Activated CD4-positive, alpha-beta T cell treated with anti-CD3 and anti-CD28 coated beads, Interleukin-2, amount 10 ng/mL, durations not matched to agents 7 days and 5 days (primary cell): ENCODE measurements around the gene YIF1B. TPM values are rescaled to one million over a fixed set of nuclear protein-coding genes. Genes with fewer than 3 reads are reported as not detected.

Experiments used
- CTCF ChIA-PET: fragments of 350-600 bp; sonication (Branson Sonifier 250); formaldehyde crosslinking; loops from one replicate; lab custom pipeline; 2021; ENCODE audit warnings: antibody characterized with exemption; lab: Charles Lee
- POLR2A ChIA-PET: fragments of 350-600 bp; sonication (Branson Sonifier 250); formaldehyde crosslinking; loops from one replicate; lab custom pipeline; 2021; ENCODE audit warnings: antibody characterized with exemption; lab: Charles Lee
- DNase-seq: peaks from one replicate; pipeline ENCODE4 v3.0.0-alpha.2; 2020
- H3K27ac Mint-ChIP-seq: one replicate; pipeline ENCODE4 v1.8.0; 2021; ENCODE audit warnings: mild to moderate bottlenecking, moderate library complexity, mixed read lengths
- H3K27me3 Mint-ChIP-seq: one replicate; pipeline ENCODE4 v1.8.0; 2021; ENCODE audit warnings: mixed read lengths
- H3K36me3 Mint-ChIP-seq: one replicate; pipeline ENCODE4 v1.8.0; 2021; ENCODE audit warnings: low read depth, mixed read lengths
- H3K4me1 Mint-ChIP-seq: one replicate; pipeline ENCODE4 v1.8.0; 2021; ENCODE audit warnings: mixed read lengths
- H3K4me3 Mint-ChIP-seq: one replicate; pipeline ENCODE4 v1.8.0; 2021; ENCODE audit warnings: mild to moderate bottlenecking, moderate library complexity, mixed read lengths
- H3K9me3 Mint-ChIP-seq: one replicate; pipeline ENCODE4 v1.8.0; 2021; ENCODE audit warnings: mixed read lengths
- total RNA-seq, 2 experiments: library from RNA; stranded (reverse); gene quantifications; one replicate each; pipeline ENCODE4 v1.2.3, GENCODE V29; 2021

Gene YIF1B
- total RNA-seq, 2 experiments from 2014 or later = 63.1 to 72.4 TPM

DNA sequence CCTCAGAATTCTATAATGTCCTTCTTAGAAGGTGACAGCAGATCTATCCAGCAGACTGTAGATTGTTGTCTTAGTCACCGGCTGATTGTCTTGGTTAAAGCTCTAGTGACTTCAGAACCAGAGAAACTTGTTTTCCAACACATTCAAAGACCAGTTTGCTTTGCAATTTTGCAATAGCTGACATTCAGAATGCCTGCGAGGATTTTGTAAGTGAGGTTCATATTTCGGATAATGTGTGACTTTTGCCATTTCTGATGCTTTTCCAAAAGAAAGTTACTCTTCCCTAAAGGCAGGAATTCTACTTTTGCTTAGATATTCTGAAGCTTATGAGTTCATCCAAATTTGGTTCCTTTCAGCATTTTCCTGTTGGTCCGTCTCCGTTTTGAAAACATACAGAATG is 38.2 kb downstream of the YIF1B start:
- Mint-ChIP-seq H3K9me3 (no peaks in the 10 kb centered on the region), H3K27ac (no peak overlapping the region), H3K27me3 (no peaks in the 10 kb centered on the region), H3K36me3 (no peaks in the 10 kb centered on the region), H3K4me3 (no peak overlapping the region), H3K4me1 (peaks cover 10% of the 10 kb centered on the region)
- CTCF ChIA-PET = interaction anchor here (4.2 kb wide), 1 partner anchor 13 kb away, joined by 19 read pairs; the partner anchor contains the start of gene SPINT2
- POLR2A ChIA-PET = no interaction called here
- no peak for DNase-seq

- ChIA-PET CTCF (interaction anchor here (4.2 kb wide), 1 partner anchor 12 kb away, joined by 19 read pairs; the partner anchor contains the start of gene SPINT2), POLR2A (no interaction called here)
- Mint-ChIP-seq H3K4me1 (peaks cover 5% of the 10 kb centered on the region), H3K9me3 (no peaks in the 10 kb centered on the region), H3K27ac (no peak overlapping the region), H3K36me3 (no peaks in the 10 kb centered on the region), H3K4me3 (no peak overlapping the region), H3K27me3 (no peaks in the 10 kb centered on the region)
- DNase-seq = no peak
Measured at GRCh38 chr19:38276942-38277517, 38.7 kb downstream of the YIF1B start.

DNA sequence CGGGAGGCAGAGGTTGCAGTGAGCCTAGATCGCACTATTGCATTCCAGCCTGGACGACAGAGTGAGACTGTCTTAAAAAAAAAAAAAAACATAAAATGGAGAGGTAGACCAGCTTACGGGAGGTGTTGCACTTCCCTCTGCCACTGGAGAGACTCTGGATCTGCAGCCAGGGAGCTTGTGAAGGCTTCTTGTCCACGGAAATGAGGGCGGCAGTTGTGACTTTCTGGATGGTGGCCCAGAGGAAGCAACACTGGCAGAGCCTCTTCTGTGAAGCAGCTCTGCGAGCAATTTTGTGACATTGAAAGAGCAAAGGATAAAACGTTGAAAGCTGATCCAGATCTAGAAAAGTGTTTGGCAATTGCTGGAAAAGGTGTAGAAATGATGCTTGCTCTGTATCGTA is 41.0 kb downstream of the YIF1B start:
- POLR2A ChIA-PET = interaction anchor here (0.6 kb wide), 1 partner anchor 9 kb away, joined by 3 read pairs; no protein-coding TSS in a partner anchor
- Mint-ChIP-seq H3K9me3 (no peaks in the 10 kb centered on the region), H3K27ac (no peak overlapping the region), H3K36me3 (no peaks in the 10 kb centered on the region), H3K27me3 (no peaks in the 10 kb centered on the region), H3K4me1 (no peaks in the 10 kb centered on the region), H3K4me3 (no peak overlapping the region)
- CTCF ChIA-PET = interaction anchor here (1.3 to 4.2 kb wide), 2 partner anchors 10 to 120 kb away, joined by 3 to 19 read pairs; partner anchors contain the start of gene SPINT2
- no peak for DNase-seq

GRCh38 chr19:38273499-38273898 is 42.2 kb downstream of the YIF1B start:
- no peak for DNase-seq
- ChIA-PET CTCF (interaction anchor here (1.3 kb wide), 1 partner anchor 121 kb away, joined by 3 read pairs; no protein-coding TSS in a partner anchor), POLR2A (no interaction called here)
- H3K9me3 Mint-ChIP-seq = no peaks in the 10 kb centered on the region
- H3K36me3 Mint-ChIP-seq = no peaks in the 10 kb centered on the region
- H3K27me3 Mint-ChIP-seq = no peaks in the 10 kb centered on the region
- H3K27ac Mint-ChIP-seq = no peak overlapping the region
- H3K4me1 Mint-ChIP-seq = no peaks in the 10 kb centered on the region
- no peak overlapping the region for H3K4me3 Mint-ChIP-seq

DNA sequence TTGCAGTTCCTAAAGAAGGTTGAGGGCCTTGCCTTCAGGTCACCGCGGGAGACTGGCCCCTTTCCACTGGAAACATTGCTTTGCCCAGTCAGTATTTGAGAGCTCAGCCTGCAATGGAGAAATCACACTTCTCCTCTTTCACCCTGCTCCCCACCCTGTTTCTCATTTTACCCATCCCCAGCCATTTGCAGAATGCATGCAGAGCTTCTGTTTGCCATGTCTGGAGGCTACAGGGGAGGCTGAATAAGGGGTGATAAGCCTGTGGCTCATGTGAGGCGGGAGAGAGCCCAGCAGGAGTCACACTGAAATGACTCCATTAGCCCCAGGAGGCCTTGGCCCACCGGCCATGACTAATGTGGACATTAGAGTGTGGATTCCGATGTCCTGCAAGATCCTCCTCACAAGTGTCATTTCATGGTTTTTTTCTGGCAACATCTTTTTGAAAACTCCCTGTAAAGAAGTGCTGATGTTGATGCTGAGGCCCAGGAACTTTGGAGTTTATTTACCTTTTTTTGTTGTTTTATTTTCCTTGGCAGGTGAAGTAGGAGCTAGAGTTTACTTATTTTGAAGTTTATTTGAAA is 45.1 kb downstream of the YIF1B start:
- no peaks in the 10 kb centered on the region for H3K27me3 Mint-ChIP-seq
- ChIA-PET CTCF (interaction anchor here (1.0 kb wide), 1 partner anchor 10 kb away, joined by 3 read pairs; no protein-coding TSS in a partner anchor), POLR2A (no interaction called here)
- H3K4me3 Mint-ChIP-seq = no peak overlapping the region
- no peak for DNase-seq
- H3K36me3 Mint-ChIP-seq = no peaks in the 10 kb centered on the region
- peaks cover 6% of the 10 kb centered on the region for H3K4me1 Mint-ChIP-seq
- H3K9me3 Mint-ChIP-seq = no peaks in the 10 kb centered on the region
- H3K27ac Mint-ChIP-seq = no peak overlapping the region

DNA sequence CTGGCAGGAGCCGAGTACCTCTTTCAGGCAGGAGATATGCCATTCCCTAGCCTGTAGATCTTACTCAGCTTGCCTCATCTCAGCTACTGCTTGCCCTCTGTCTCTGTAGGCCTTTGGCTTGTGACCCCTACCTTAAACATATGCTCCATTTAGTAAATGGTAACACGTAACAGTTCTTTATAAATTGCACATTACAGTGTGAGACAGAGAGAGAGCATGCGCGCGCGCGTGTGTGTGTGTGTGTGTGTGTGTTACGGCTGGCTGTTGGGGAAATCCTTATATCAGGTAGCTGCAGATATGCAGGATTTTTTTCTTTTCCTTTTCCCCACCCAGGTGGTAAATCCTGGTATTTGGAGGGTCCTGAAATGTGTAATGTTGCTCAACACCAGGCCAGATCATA is 47.2 kb downstream of the YIF1B start:
- DNase-seq = no peak
- Mint-ChIP-seq H3K27ac (no peak overlapping the region), H3K4me3 (no peak overlapping the region), H3K9me3 (no peaks in the 10 kb centered on the region), H3K27me3 (peaks cover 1% of the 10 kb centered on the region), H3K4me1 (peaks cover 21% of the 10 kb centered on the region), H3K36me3 (no peaks in the 10 kb centered on the region)
- CTCF ChIA-PET = interaction anchor here (1.0 kb wide), 1 partner anchor 79 kb away, joined by 3 read pairs; no protein-coding TSS in a partner anchor
- POLR2A ChIA-PET = no interaction called here

GRCh38 chr19:38267761-38268483 is 47.8 kb downstream of the YIF1B start:
- Mint-ChIP-seq H3K36me3 (no peaks in the 10 kb centered on the region), H3K9me3 (no peaks in the 10 kb centered on the region), H3K27ac (no peak overlapping the region), H3K4me1 (peaks cover 23% of the 10 kb centered on the region), H3K4me3 (no peak overlapping the region), H3K27me3 (peaks cover 1% of the 10 kb centered on the region)
- DNase-seq = no peak
- POLR2A ChIA-PET = no interaction called here
- CTCF ChIA-PET = interaction anchor here (0.5 to 1.0 kb wide), 3 partner anchors 15 to 80 kb away, joined by 3 read pairs; no protein-coding TSS in a partner anchor

DNA sequence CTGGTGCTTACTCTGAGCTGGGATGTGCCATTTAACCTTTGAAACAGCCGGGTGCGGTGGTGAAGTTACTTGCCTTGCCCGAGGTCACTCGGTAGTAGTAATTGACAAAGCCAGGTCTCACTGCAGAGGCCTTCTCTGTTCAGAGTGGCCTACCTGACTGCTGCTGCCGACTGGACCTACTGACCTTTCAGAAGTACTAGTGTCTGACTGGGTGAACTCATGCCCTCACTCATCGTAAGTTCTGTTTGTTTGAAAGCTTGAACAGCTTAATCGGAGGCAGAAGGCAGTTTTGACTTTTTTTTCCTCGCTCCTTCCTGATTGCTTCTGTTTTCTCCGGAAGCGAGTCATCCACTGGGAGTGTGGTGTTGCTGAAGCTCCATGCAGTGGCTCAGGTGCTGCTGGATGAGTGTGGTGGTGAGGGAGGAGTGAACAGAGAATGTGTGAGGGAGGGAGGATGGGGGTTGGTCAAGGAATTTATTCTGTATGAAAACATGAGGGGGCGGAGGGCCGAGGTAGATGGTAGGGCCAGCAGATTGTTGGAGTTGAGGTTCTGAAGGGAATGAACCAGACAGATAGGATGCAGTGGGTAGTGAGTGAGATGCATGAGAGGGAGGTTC is 48.7 kb downstream of the YIF1B start:
- POLR2A ChIA-PET = no interaction called here
- CTCF ChIA-PET = interaction anchor here (0.9 to 1.3 kb wide), 3 partner anchors 17 to 52 kb away, joined by 3 to 4 read pairs (median 3); no protein-coding TSS in a partner anchor
- H3K27me3 Mint-ChIP-seq = peaks cover 1% of the 10 kb centered on the region
- H3K4me3 Mint-ChIP-seq = no peak overlapping the region
- peaks cover 23% of the 10 kb centered on the region for H3K4me1 Mint-ChIP-seq
- H3K27ac Mint-ChIP-seq = no peak overlapping the region
- no peaks in the 10 kb centered on the region for H3K36me3 Mint-ChIP-seq
- no peaks in the 10 kb centered on the region for H3K9me3 Mint-ChIP-seq
- no peak for DNase-seq

DNA sequence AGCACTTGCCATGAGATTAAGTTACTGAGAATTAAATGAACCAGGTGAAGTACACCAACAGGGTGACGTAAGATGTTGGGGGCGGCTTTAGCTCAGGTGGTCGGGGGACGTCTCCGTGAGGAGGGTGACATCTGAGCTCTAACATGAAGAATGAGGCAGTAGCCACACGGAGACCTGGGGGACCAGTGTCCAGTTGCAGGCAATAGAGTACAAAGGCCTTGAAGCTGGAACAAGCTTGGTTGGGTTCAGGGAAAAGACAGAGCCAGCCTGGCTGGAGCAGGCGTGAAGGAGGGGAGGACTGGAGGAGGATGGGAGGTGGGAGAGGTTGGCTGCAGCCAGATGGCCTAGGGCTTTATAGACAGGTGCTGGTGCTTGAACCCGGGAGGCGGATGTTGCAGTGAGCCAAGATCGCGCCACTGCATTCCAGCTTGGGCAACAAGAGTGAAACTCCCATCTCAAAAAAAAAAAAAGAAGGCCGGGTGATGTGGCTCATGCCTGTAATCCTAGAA is 49.8 kb downstream of the YIF1B start:
- Mint-ChIP-seq H3K4me1 (peaks cover 23% of the 10 kb centered on the region), H3K36me3 (no peaks in the 10 kb centered on the region), H3K27me3 (peaks cover 1% of the 10 kb centered on the region), H3K4me3 (no peak overlapping the region), H3K27ac (peak overlapping the region; percentile 66), H3K9me3 (no peaks in the 10 kb centered on the region)
- CTCF ChIA-PET = interaction anchor here (0.6 to 3.3 kb wide), 11 partner anchors 10 to 137 kb away, joined by 3 to 19 read pairs (median 3); partner anchors contain the start of genes CATSPERG and FAM98C
- POLR2A ChIA-PET = interaction anchor here (0.5 to 0.6 kb wide), 2 partner anchors 9 to 578 kb away, joined by 3 to 5 read pairs; no protein-coding TSS in a partner anchor
- DNase-seq = no peak

DNA sequence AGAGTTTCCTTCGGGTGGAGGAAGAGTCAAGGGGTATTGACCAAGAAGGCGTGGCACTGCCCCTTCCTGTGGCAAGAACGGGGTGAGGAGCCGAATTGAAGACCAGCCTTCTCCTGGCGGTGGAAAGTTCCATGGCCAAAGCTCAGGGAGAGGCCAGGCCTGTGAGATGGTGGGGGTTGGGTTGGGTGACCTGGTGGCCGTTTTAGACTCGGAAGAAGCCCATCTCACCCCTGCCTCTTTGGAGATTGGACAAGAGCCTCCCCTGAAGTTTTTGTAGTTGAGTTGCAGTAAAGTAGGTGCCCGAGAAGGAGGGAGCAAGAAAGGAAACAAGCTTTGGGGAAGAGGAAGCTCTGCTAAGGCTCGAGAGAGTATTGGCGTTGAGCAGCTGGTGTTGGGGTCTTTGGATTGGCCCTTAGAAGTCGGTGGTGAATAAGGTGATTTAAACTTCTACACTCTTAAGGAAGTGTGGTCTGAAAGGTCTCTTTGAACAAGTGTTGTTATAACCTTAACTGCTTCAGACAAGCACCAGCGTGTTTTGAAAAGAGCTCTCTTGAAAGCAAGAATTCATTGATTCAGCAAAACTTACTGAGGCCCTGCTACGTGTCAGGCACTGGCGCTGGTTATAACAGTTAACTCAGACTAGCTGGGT is 50.4 kb downstream of the YIF1B start:
- CTCF ChIA-PET = interaction anchor here (0.6 to 3.3 kb wide), 9 partner anchors 11 to 137 kb away, joined by 3 to 19 read pairs (median 3); partner anchors contain the start of genes CATSPERG and FAM98C
- peaks cover 23% of the 10 kb centered on the region for H3K4me1 Mint-ChIP-seq
- peak overlapping the region; percentile 66 for H3K27ac Mint-ChIP-seq

DNA sequence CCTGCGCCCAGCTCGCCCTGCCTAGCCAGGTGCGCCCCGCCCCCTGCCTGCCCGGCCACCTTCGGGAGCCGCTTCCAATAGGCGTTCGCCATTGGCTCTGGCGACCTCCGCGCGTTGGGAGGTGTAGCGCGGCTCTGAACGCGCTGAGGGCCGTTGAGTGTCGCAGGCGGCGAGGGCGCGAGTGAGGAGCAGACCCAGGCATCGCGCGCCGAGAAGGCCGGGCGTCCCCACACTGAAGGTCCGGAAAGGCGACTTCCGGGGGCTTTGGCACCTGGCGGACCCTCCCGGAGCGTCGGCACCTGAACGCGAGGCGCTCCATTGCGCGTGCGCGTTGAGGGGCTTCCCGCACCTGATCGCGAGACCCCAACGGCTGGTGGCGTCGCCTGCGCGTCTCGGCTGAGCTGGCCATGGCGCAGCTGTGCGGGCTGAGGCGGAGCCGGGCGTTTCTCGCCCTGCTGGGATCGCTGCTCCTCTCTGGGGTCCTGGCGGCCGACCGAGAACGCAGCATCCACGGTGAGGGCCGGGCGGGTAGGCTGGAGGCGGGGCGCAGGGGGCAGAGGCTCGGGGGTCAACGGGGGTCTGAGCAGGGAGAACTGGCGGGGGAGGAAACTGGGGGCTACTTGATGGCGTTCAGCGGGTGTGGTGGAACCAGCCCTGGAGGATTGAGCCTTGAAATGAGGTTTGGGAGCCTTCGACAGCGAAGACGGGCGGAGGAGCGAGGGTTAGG is 51.1 kb downstream of the YIF1B start, which contains the start of gene SPINT2:
SPINT2 (plus strand) TSS at position 88 of the 727 bp plus-strand sequence; CDS start at position 408, 320 bp downstream.
- Mint-ChIP-seq H3K27ac (peak within 1 kb of the TSS; percentile 86), H3K4me1 (peaks cover 23% of the 10 kb centered on the region), H3K36me3 (no peaks in the 10 kb centered on the region), H3K9me3 (no peaks in the 10 kb centered on the region), H3K27me3 (peaks cover 1% of the 10 kb centered on the region), H3K4me3 (peak within 1 kb of the TSS; percentile 74)
- ChIA-PET POLR2A (interaction anchor here (0.6 kb wide), 2 partner anchors 11 to 29 kb away, joined by 3 to 4 read pairs; no protein-coding TSS in a partner anchor), CTCF (interaction anchor here (0.6 to 3.3 kb wide), 7 partner anchors 10 to 1963 kb away, joined by 3 to 19 read pairs (median 4); partner anchors contain the start of gene FAM98C)
- peak; percentile 57 for DNase-seq

More for the DNA sequence above, 50.4 kb downstream of the YIF1B start:
- DNase-seq = peak; percentile 13
- Mint-ChIP-seq H3K27me3 (peaks cover 1% of the 10 kb centered on the region), H3K4me3 (peak overlapping the region; percentile 61), H3K9me3 (no peaks in the 10 kb centered on the region), H3K36me3 (no peaks in the 10 kb centered on the region)
- POLR2A ChIA-PET = interaction anchor here (0.5 to 0.6 kb wide), 3 partner anchors 10 to 579 kb away, joined by 3 to 5 read pairs (median 3); no protein-coding TSS in a partner anchor
